Dedifferentiated amniotic fluid mesenchymal stem cell (primary cell): ENCODE data around the gene DNAJB12.
A peak's percentile ranks its signal among the peaks of the same experiment; 100 is the strongest.
"Not testable (repeated sequence)": the region's sequence is repeated elsewhere in the genome, so short reads cannot be mapped to it uniquely, and the experiment has no call there.

Experiments
- DNase-seq: peaks from one replicate; pipeline ENCODE4 v3.0.0-alpha.2; 2016; ENCODE audit errors: extremely low spot score

DNAJB12 gene

DNA sequence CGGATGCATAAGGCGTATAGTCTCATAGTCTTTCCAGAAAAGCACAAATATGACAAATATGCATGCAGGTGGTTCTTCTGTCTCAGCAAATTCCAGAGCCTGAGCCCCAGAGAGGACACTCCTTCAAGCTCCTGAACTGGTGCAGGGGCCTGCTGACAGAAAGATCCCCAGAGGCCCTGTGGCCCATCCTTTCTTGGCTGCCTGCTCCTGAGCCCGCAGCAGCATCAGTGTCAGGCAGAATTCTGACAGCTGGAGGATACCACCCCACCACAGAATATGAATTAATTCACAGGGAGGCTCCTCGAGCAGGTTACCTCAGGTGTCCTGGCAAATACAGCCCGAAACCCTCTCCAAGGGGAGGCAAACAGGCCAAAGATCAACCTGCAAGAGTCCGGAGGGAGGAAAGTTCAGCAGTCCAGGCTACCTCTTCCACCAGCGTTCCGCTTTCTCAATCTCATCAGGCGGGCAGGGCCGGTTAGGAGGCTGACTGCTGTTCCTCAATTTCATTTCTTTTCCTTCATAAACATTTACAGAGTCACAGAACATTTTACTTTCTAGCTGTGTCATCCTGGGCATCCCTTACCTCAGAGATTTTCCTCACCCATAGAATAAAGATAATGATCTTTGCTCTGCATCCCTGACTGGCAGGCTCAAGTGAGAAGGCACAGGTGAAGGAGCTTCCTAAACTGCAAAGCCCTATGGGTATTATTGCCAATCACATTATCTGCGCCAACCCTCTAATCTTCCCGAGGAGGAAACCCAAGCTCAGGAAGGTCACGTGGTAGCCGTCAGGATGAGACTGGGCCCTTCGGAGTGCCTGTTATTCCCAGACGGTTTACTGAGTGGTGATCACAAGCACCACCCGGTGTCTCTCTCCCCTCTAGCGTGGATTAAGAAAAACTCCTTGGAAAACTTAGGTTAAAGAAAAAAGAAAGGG, 1.4 kb downstream of the DNAJB12 start:
- DNase-seq = no peak

DNA sequence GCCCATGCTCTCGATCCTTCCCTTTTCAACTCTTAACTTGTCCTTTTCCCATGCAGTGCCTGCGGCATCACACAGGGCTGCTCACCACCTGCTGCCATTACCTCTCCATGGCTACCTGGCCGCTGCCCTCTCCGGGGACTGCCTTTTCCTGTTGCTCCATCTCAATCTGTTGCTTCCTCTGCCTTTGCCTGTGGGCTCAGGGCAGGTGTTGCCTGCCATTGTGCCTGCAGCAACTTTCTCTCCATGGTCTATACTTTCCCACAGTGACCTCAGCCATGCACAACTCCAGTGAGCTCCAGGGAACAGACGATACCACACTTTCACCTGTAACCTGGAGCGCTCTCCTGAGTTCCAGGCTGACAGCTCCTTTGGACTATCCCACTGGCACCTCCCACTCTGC, 3.2 kb downstream of the DNAJB12 start:
- no peak for DNase-seq

DNA sequence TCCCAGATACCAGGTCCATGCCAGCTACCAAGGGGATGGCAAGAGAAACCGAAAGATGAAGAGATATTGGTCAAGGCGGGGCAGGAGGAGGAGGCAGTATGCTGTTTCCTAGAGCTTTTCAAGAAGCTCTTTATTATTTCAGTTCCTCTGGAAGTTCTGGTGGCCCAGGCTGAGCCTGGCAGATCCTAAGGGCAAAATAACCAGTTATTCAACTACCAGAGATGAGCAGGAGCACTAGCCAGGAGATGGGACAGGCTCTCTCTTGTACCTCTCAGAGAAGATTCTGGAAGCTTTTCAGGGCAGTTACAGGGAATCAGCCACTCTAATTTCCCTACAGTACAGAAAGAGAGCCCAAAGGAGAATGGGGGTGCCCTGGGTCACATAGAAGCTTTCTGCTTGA, 5.3 kb downstream of the DNAJB12 start:
- no peak for DNase-seq

DNA sequence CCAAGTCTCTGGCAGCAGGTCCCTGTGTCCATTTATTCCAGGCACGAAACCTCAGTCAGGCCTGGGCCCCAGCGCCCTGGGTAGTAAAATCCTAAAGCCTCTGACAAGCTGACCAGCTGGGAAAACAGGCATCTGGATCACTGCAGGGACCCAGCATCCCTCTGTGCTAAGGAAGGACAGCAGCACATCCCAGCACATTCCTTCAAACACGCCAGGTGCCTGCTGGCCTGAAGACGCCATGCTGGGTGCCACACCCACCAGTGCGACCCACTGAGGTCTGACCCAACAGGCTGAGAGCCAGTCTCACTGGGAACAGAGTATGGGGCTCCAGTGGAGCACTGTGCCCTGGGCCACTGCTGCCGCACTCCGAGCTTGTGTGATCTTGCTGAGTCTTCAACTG, 6.4 kb downstream of the DNAJB12 start:
- DNase-seq = no peak

DNA sequence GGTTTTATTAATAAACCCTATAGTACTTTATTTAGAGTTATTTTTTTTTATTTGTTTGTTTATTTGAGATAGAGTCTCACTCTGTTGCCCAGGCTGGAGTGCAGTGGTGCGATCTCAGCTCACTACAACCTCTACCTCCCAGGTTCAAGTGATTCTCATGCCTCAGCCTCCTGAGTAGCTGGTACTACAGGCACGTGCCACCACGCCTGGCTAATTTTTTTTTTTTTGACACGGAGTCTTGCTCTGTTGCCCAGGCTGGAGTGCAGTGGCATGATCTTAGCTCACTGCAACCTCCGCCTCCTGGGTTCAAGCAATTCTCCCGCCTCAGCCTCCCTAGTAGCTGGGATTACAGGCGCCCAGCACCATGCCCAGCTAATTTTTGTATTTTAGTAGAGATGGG, 8.6 kb downstream of the DNAJB12 start:
- DNase-seq = not testable (repeated sequence)

DNA sequence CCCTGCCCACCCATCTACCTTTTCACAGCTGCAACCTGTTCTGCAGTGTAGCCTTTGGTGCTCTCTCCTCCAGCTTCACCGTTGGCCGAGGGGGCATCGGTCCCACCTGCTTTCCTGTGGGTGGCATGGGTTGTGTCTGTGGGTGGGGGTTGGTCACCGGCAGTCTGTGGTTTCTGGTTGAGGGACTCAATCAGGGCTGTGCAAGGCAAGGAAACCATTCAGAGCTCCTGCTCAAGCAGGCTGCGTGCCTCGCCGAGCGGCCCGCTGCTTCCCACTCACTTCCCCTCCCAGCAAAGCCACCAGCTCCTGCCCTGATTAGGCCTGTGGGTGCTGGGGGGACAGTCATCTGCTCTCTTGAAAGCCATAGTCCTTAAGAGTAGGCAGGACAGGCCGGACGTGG, 9.8 kb downstream of the DNAJB12 start:
- no peak for DNase-seq

DNA sequence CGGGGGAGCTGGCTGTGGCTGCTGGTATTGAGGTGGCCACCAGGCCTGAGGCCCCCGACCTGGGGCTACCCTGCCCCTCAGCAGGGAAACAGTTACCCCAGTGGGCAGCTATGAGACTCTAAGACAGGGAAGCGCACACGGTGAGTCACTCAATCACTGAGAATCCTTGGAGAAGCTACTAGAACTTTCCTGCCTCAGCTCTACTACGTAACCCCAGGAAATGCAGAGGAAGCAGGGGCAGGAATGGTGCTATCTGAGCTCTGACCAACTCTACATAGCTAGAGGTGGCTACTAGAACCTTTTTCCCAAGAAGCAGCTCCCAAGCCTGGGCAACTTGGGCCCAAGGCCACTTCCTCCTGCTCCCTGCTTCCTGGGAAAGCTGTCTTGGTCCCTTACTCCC, 11.8 kb downstream of the DNAJB12 start:
- no peak for DNase-seq

DNA sequence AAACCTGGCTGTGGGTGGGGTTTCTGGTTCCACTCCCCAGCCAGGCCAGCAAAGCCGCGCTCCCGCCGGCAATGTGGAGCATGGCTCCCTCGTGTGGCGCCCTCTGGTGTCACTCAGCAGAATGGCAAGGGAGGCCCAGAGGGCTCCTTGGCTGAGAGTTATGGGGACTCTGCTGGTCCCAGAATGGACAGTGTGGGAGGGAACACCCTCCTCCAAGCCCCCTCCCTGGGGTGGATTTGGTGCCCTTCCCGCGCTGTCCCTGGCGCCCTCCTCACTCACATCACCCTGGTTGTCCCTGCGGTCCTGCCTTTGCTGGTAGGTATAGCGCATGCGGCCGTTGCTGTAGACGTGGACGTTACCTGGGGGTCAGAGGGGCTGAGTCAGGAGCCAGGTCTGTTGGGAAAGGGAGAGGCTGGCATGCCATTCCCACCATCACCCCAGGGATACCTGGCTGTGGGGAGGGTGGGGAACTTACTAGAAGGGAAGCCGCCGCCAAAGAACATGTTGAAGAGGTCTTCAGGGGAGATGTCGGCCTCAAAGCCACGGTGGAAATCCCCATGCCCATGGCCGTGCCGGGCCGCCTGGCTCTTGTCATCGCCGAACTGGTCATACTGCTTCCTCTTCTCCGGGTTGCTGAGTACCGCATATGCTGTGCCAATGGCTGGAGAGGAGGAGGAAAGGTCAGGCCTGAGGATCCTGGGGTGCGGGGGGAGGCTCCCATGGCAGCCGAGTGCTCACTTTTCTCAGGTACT, 14.0 kb downstream of the DNAJB12 start:
- DNase-seq = no peak

DNA sequence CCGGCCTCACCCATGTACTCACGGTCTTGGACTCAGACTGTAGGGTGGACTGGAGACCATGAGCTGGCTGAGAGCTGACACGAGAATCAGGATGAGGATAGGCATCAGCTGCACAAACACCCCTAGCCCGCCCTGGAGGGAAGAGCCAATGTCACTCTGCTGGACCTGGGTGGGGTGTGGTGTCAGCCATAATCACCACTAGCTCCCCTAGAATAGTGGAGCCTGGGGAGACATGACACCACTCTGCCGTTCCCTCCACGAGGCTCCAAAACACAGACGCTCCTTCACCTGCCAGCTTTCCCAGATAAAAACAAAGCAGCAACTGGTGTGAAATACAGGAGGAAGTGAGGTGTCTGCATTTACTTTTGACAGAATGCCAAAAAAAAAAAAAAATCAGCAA, 16.5 kb downstream of the DNAJB12 start:
- no peak for DNase-seq

DNA sequence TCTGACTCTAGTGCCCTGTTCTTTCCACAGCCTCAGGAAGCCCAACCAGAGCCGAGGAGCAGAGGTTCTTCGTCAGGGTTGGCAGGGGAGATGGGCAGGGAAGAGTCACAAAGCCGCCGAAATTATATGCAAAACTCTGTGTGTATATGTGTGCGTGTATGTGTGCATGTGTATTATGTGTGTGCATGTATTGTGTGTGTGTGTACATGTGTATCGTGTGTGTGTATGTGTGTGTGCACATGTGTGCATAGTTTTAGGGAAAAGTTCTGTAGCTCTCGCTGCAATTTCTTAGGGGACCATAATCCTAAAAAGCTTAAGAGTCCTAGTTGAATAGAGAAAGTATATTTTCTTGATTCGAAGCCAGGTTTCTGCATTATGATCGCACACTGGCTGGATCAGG, 17.0 kb downstream of the DNAJB12 start:
- DNase-seq = no peak

DNA sequence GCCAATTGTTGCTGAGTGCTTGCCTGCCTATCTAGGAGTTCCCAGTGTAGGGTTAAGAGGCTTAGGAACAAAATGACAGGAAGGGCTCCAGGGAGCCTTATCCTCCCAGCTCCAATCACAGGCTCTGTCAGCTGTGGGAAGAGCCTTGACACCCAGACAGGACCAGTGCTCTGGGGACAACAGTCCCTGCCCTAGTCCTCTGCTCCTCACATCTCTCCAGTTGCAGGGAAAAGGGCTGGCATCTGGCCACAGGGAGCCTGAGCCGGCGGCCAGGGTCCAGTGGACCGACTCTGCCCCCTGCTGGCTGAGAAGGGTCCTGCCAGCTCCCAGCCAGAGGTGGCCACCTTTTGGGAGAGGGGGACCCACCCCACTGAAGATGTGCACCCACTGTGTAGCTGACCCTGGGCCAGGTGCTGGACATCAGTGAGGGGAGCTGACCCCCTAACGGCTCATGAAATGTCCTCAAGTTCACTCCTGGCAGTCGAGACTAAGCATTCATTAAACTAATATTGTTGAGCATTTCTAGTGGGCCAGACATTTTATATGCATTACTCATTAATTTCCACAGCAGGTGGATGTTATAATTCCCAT, 17.6 kb downstream of the DNAJB12 start:
- peak; percentile 48 for DNase-seq

DNA sequence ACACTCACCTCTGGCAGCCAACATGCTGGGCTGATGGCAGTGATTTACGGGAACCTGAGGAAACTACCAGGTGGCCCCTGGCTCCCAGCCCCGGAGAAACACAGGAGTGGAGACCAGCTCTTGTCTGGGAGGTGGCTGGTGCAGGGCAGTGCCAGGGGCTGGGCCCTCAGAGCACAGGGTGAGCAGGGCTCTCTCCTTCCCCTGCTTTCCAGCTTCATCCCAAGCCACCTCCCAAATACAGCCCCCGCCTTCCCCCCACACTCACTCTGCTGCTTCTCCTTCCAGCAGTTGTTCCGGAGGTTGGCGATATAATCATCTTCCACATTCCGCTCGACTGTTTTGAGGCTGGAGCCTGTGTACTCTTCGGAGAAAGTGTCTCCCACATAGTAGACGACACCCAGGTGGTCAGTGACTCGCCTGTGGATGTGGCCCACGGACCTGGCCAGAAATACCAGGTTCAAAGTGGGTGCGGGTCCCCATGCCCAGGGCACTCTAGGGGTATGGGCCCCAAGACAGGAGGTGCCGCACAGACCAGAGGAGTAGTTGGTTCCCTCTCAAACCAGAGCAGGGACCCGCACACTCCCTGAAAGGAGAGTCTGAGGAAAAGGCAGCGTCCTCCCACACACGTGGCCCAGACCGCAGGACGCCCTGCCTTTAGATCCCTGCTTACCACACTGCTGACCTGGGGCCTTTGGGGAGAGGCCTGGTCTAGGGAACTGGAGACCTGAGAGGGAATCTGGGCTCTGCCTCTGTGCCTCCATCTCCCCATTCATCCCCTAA, 18.3 kb downstream of the DNAJB12 start:
- DNase-seq = no peak

DNA sequence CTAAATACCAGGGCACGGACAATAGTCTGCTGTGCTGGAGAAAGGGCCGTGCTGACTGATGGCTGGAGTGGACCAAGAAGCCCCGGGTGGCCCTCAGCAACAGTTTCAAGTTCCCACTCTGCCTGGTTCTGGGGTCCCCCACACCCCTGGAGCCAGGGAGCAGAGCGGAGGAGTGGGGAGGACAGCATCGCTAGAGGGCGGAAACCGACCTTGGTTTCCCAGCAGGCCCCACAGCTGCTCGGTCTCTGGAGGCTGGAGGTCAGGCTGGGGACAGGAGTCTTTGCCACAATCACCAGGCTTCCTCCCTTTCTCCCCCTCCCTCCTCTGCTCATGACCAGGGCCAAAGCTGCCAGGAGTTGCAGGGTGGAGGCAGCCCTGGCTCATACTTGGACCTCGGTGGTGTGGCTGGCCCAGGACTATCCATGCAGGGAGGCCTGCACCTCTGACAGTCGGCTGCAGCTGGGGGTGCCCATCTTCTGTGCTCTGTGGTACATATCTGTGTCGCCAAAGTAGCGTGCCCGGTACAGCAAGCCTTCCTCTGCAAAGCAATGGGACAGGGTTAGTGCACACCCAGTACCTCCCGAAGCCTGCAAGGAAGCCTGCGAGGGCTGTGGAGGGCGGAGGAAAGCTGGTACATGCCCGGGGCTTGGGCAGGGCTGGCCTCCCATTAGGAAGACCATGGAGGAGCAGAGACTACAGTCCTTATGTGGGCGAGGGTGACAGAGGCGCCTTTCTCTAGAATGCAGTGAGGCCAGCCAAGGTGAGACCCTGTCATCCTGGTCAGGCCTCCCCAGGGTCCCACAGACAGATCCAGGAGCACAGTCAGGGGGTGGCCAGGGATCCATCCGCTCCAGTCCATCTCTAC, 19.1 kb downstream of the DNAJB12 start:
- no peak for DNase-seq

DNA sequence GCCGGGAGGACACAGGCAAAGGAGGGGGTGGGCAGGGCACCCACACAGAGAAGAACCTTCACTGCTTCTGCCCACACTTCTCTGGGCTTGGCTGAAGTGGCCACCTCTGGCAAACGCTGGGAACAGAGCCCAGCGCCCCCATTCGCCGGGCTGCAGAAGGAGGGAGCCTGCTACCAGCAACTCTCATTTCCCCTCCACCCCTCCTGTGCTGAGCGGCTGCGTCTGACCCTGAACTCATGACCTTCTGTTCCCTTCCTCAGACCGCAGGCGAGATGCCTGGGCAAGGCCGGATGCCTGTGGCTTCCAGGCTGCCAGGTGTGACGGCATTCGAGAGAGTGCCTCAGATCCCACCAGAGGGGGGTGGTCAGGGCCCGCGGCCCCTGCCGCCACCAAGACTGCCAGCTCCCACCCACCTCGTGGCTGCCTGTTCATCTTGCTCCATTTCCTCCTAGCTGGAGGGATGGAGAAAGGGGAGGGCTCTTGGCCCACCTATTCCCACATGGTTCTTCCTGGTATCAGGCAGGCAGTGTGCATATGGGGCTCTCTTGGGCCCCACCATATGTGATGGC, 19.8 kb downstream of the DNAJB12 start:
- no peak for DNase-seq

DNA sequence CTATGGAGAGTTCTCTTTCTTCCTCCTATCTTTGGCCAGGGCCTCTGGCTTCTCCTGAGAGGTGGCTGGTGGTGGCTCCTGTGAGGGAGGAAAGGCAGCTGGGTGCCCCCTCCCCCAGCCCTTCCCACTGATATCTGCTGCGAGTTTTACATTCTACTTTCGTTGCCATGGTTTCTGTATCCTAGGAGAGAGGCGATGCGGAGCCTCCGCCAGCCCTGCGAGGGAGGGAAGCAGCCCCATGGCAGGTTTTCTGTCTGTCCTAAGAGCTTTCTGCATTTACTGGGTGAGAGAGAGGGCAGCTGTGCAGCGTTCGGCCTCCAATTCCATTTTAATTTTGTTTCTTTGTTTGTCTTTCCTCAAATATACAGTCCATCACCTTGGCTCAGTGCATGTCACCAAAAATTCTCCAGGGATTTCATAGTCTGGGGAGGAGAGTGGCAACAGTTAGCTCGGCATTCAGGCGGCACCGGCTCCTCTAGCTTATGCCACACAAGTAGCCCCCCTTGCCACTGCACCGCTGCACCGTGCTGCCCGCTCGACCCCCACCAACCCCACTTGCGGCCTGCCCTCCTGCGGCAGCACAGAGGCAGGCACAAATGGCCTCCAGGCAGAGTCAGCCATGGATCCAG, 20.4 kb downstream of the DNAJB12 start:
- no peak for DNase-seq

DNA sequence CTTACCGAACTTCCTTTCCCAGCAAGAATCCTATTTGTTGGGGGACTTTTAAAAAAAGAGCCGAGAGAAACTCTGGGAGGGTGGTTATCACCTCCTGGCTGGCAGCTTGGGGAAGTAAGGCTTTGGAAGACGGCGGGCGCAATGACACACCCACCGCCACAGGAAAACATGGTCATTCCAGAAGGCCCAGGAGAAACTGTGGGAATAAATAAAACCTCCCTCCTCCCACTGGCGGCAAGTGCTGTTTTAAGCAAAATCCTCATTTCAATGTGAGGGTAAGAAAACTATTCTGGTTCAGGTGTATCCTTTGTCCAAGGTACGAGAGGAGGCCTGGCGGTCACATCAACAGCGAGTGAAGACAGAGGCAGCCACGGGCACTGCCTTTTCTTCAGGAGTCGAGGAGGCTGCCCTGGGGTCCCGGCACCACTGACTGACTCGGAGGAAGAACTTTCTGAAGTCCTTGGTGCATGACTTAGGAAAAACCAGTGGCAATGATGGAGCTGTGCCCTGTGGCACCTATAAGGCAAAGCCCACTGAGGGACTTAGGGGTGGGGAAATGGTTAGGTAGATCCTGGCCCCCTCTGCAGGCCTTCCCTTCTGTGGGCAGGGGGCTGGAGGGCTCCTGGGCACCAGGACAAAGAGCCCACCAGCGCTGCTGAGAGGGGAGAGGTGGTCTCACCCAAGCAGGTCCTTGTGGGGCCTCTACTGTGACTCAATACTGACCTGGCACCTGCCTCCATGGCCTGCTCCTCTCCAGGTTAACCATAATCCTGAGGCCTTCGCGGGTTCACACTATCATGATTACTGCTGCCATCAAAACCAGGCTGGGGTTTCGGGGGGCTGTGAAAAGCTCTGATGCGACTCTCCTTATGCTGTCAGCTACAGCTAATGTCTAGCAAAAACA, 21.4 kb downstream of the DNAJB12 start:
- no peak for DNase-seq

DNA sequence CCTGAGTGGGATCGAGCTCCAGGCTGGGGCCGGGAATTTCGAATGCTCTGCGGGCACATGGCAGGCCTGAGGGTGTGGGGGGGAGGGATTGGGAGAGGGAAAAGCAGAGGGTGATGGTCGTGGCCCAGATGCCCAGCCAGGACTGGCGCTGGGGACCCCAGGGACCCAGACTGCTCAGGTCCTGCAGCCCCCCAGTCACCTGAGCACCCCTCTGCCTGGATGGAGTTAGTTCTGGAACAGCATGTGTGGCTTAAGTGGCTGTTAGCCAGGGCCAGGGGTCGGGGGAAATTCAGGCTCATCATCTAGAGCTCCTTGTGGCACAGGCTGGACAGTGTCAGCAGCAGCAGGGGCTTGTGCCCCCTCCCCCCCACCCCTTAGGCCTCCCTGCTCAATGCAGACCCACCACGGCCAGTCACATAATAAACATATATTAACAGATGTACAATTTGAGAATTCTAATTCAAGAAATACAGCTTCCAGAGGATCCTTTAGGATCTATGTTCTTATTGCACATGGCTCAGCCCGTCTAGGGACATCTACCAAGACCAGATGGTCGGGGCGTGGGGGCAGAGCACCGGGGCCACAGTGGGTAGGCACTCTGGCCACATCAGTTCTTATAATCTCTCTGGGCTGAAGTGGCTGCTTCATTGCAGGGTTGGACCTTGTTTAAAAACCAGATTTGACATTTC, 22.2 kb downstream of the DNAJB12 start:
- DNase-seq = no peak
